OCI-LY3 (cell line): Measurements from ENCODE around the gene ITGBL1.

Experiments used
- EZH2phosphoT487 ChIP-seq: fragments of 200-600 bp; shearing (Covaris generic); IDR thresholded peaks from 2 replicates; pipeline ENCODE4 v1.6.1; 2018; ENCODE audit warnings: antibody characterized with exemption, mixed run types, low read depth
- TF ChIP-seq, protein P1 (sequence below): fragments of 200-600, 300-600 bp; sonication (generic); IDR thresholded peaks from 2 replicates; pipeline ENCODE4 v1.5.1; 2014; ENCODE audit warnings: antibody characterized with exemption, low read length, low read depth

DNA sequence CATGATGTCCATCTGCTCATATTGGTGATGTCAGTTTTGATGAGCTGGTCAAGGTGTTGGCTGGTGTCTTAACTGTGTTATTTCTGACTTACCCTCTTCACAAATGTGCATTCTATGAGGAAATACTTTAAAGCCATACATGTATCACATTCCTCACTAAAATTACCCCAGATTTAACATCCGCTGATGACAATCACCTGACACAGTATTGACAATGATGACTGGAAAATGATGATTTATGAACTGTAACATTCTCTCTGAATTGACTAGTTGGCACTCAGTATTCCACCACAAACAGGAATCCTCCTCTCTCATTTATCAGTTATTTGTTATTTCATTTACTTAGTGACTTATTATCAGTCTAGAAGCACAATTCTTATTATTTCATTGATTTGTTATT lies 117.3 kb downstream of the ITGBL1 start:
- TF ChIP-seq, protein P1, sequence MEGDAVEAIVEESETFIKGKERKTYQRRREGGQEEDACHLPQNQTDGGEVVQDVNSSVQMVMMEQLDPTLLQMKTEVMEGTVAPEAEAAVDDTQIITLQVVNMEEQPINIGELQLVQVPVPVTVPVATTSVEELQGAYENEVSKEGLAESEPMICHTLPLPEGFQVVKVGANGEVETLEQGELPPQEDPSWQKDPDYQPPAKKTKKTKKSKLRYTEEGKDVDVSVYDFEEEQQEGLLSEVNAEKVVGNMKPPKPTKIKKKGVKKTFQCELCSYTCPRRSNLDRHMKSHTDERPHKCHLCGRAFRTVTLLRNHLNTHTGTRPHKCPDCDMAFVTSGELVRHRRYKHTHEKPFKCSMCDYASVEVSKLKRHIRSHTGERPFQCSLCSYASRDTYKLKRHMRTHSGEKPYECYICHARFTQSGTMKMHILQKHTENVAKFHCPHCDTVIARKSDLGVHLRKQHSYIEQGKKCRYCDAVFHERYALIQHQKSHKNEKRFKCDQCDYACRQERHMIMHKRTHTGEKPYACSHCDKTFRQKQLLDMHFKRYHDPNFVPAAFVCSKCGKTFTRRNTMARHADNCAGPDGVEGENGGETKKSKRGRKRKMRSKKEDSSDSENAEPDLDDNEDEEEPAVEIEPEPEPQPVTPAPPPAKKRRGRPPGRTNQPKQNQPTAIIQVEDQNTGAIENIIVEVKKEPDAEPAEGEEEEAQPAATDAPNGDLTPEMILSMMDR: no peak
- no peak for TF ChIP-seq EZH2phosphoT487
